Activated CD4-positive, alpha-beta memory T cell treated with anti-CD3 and anti-CD28 coated beads, Interleukin-2, amount 10 ng/mL, durations not matched to agents 7 days and 5 days (primary cell): ENCODE measurements around the gene RHBDL3. TPM values are rescaled to one million over a fixed set of nuclear protein-coding genes. Genes with fewer than 3 reads are reported as not detected.
"Not testable (repeated sequence)": the region's sequence is repeated elsewhere in the genome, so short reads cannot be mapped to it uniquely, and the experiment has no call there.

Experiments
- CTCF ChIA-PET: fragments of 350-600 bp; sonication (Branson Sonifier 250); formaldehyde crosslinking; loops from one replicate; lab custom pipeline; 2021; ENCODE audit warnings: antibody characterized with exemption, inconsistent platforms; lab: Charles Lee
- POLR2A ChIA-PET: fragments of 350-600 bp; sonication (Branson Sonifier 250); formaldehyde crosslinking; loops from one replicate; lab custom pipeline; 2021; ENCODE audit warnings: antibody characterized with exemption; lab: Charles Lee
- DNase-seq: peaks from one replicate; pipeline ENCODE4 v3.0.0-alpha.2; 2020
- H3K27ac Mint-ChIP-seq: one replicate; pipeline ENCODE4 v1.8.0; 2021; ENCODE audit warnings: mild to moderate bottlenecking, mixed read lengths
- H3K27me3 Mint-ChIP-seq: one replicate; pipeline ENCODE4 v1.8.0; 2021; ENCODE audit warnings: mixed read lengths
- H3K36me3 Mint-ChIP-seq: one replicate; pipeline ENCODE4 v1.8.0; 2021; ENCODE audit warnings: low read depth, mixed read lengths
- H3K4me1 Mint-ChIP-seq: one replicate; pipeline ENCODE4 v1.8.0; 2021; ENCODE audit warnings: mixed read lengths
- H3K4me3 Mint-ChIP-seq: one replicate; pipeline ENCODE4 v1.8.0; 2021; ENCODE audit warnings: mild to moderate bottlenecking, mixed read lengths
- H3K9me3 Mint-ChIP-seq: one replicate; pipeline ENCODE4 v1.8.0; 2021; ENCODE audit warnings: mixed read lengths
- total RNA-seq, 2 experiments: library from RNA; stranded (reverse); gene quantifications; one replicate each; pipeline ENCODE4 v1.2.3, GENCODE V29; 2021

RHBDL3 gene
- total RNA-seq, 2 experiments from 2014 or later = 0.45 to 0.55 TPM

- Mint-ChIP-seq H3K27me3 (peaks cover 36% of the 10 kb centered on the region), H3K9me3 (no peaks in the 10 kb centered on the region), H3K4me1 (no peaks in the 10 kb centered on the region), H3K27ac (no peak overlapping the region), H3K4me3 (no peak overlapping the region), H3K36me3 (no peaks in the 10 kb centered on the region)
- ChIA-PET CTCF (interaction anchor here (1.6 kb wide), 1 partner anchor 15 kb away, joined by 3 read pairs; no protein-coding TSS in a partner anchor), POLR2A (no interaction called here)
- no peak for DNase-seq
Measured at GRCh38 chr17:32256701-32257019, 9.0 kb upstream of the RHBDL3 start.

DNA sequence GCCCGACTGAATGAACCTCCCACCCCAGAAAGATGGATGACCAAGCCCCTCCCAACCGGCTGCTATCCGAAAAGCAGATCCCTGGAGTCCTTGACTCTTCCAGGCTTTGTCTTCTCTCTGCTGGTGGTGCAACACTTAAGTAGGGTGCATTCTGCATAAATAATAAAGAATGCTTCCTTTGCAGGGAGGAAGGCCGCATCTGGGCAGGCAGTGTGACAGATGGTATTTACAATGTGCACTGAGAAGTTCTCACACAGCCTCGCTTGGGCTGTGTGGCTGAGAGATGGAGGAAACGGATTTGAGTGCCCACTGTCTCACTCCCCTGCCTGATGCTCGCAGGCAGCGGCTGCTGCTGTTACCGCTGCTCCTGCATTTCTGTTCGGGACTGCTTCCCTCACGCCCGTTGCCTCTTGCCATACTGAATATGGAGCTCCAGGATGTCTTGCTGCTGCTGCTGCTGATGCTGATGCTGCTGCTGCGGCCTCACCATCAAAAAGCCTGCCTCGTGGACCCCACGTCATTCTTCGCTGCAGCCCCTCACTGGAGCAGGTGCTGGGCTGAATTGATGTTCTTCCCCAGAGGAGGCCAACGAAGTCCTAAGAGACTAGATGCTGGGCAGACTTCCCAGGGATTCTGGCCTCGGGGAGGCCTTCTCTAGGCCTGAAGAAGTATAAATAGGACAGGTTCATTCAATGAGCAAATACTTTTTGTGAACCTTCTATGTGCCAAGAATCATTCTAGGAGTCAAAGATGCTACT is 7.1 kb upstream of the RHBDL3 start:
- Mint-ChIP-seq H3K27me3 (peaks cover 50% of the 10 kb centered on the region), H3K9me3 (no peaks in the 10 kb centered on the region), H3K36me3 (no peaks in the 10 kb centered on the region), H3K4me3 (no peak overlapping the region), H3K27ac (no peak overlapping the region), H3K4me1 (no peaks in the 10 kb centered on the region)
- DNase-seq = no peak
- ChIA-PET POLR2A (interaction anchor here (0.7 kb wide), 1 partner anchor 185 kb away, joined by 3 read pairs; the partner anchor contains the start of gene PSMD11), CTCF (no interaction called here)

DNA sequence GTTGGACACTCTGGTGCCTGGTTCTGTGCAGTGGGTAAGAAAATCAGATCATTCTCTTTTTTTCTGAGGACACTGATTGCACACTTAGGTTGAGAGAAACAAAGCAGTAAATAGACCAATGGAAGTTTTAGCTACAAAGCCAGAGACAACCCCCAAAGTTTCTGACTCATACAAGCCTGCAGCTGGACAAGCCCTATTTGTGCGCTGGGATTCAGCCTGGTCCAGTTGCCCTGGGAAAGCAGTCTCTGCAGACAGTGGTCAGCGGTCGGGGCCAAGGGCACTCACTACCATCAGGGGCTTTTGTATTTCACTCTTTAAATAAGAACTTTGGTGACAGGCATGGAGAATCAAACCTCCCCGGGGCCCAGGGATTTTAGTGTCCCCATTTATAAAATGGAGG is 6.0 kb upstream of the RHBDL3 start:
- no peaks in the 10 kb centered on the region for H3K36me3 Mint-ChIP-seq
- H3K9me3 Mint-ChIP-seq = no peaks in the 10 kb centered on the region
- peaks cover 1% of the 10 kb centered on the region for H3K4me1 Mint-ChIP-seq
- H3K4me3 Mint-ChIP-seq = no peak overlapping the region
- no peak for DNase-seq
- ChIA-PET POLR2A (interaction anchor here (0.7 kb wide), 1 partner anchor 834 kb away, joined by 3 read pairs; no protein-coding TSS in a partner anchor), CTCF (interaction anchor here (0.6 to 0.7 kb wide), 4 partner anchors 11 to 400 kb away, joined by 3 read pairs; no protein-coding TSS in a partner anchor)
- H3K27ac Mint-ChIP-seq = no peak overlapping the region
- H3K27me3 Mint-ChIP-seq = peaks cover 60% of the 10 kb centered on the region

GRCh38 chr17:32261417-32261736 is 4.3 kb upstream of the RHBDL3 start:
- H3K36me3 Mint-ChIP-seq = no peaks in the 10 kb centered on the region
- peaks cover 7% of the 10 kb centered on the region for H3K4me1 Mint-ChIP-seq
- CTCF ChIA-PET = interaction anchor here (0.8 kb wide), 1 partner anchor 152 kb away, joined by 3 read pairs; no protein-coding TSS in a partner anchor
- POLR2A ChIA-PET = interaction anchor here (1.4 kb wide), 1 partner anchor 89 kb away, joined by 3 read pairs; no protein-coding TSS in a partner anchor
- no peak overlapping the region for H3K4me3 Mint-ChIP-seq
- H3K9me3 Mint-ChIP-seq = no peaks in the 10 kb centered on the region
- H3K27ac Mint-ChIP-seq = no peak overlapping the region
- no peak for DNase-seq
- peaks cover 65% of the 10 kb centered on the region for H3K27me3 Mint-ChIP-seq

- Mint-ChIP-seq H3K4me3 (no peak overlapping the region), H3K27ac (no peak overlapping the region), H3K36me3 (no peaks in the 10 kb centered on the region), H3K9me3 (no peaks in the 10 kb centered on the region), H3K27me3 (peaks cover 69% of the 10 kb centered on the region), H3K4me1 (peaks cover 9% of the 10 kb centered on the region)
- ChIA-PET CTCF (no interaction called here), POLR2A (interaction anchor here (0.6 to 1.4 kb wide), 2 partner anchors 89 to 279 kb away, joined by 3 read pairs; no protein-coding TSS in a partner anchor)
- no peak for DNase-seq
Measured at GRCh38 chr17:32261936-32262510, 3.6 kb upstream of the RHBDL3 start.

- Mint-ChIP-seq H3K27me3 (peaks cover 73% of the 10 kb centered on the region), H3K4me1 (peaks cover 18% of the 10 kb centered on the region)
- CTCF ChIA-PET = interaction anchor here (1.3 kb wide), 1 partner anchor 55 kb away, joined by 5 read pairs; no protein-coding TSS in a partner anchor
- H3K27ac Mint-ChIP-seq, H3K9me3 Mint-ChIP-seq, DNase-seq, H3K36me3 Mint-ChIP-seq, POLR2A ChIA-PET, H3K4me3 Mint-ChIP-seq: not testable (repeated sequence)
Measured at GRCh38 chr17:32263515-32263914, 2.1 kb upstream of the RHBDL3 start.

DNA sequence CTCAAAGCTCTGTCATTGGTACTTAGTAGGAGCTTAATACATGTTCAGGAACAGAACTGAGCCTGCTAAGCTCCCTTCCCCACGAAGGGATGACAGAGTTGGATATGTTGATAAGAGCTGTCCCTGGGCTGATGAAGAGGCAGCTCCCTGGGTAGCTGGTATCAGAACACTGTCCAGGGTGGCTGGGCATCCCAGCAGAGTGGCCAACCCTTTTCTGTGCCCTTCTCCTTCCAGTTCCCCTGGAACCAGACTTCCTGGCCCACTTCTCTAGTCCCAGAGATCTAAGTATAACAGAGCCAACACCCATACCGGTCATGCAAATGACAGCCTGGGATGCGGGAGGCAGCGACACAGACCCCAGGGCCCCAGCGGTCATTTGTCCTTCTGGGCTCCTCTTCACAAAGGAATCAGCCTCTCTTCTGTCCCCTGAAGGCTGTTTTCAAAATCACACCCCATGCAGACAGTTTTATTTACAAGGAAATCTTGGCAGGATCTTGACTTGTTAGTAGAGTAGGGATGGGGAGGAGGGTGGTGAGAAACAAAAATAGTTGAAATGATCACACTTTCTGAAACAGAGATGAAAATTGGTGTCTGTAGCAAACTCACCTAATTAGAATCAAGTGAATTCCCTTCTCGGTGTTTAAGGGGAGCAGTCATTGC is 1.4 kb upstream of the RHBDL3 start:
- peaks cover 18% of the 10 kb centered on the region for H3K4me1 Mint-ChIP-seq
- no peaks in the 10 kb centered on the region for H3K36me3 Mint-ChIP-seq
- CTCF ChIA-PET = interaction anchor here (1.3 kb wide), 1 partner anchor 54 kb away, joined by 5 read pairs; no protein-coding TSS in a partner anchor
- H3K9me3 Mint-ChIP-seq = no peaks in the 10 kb centered on the region
- H3K27me3 Mint-ChIP-seq = peaks cover 77% of the 10 kb centered on the region
- H3K4me3 Mint-ChIP-seq = peak overlapping the region; percentile 12
- no peak for DNase-seq
- H3K27ac Mint-ChIP-seq = no peak overlapping the region
- POLR2A ChIA-PET = no interaction called here

- no peaks in the 10 kb centered on the region for H3K36me3 Mint-ChIP-seq
- no peak for DNase-seq
- H3K27me3 Mint-ChIP-seq = peaks cover 79% of the 10 kb centered on the region
- POLR2A ChIA-PET = no interaction called here
- H3K27ac Mint-ChIP-seq = no peak overlapping the region
- peak overlapping the region; percentile 66 for H3K4me3 Mint-ChIP-seq
- CTCF ChIA-PET = no interaction called here
- H3K4me1 Mint-ChIP-seq = peaks cover 18% of the 10 kb centered on the region
- no peaks in the 10 kb centered on the region for H3K9me3 Mint-ChIP-seq
Measured at GRCh38 chr17:32264823-32265191, 825 bp upstream of the RHBDL3 start.

DNA sequence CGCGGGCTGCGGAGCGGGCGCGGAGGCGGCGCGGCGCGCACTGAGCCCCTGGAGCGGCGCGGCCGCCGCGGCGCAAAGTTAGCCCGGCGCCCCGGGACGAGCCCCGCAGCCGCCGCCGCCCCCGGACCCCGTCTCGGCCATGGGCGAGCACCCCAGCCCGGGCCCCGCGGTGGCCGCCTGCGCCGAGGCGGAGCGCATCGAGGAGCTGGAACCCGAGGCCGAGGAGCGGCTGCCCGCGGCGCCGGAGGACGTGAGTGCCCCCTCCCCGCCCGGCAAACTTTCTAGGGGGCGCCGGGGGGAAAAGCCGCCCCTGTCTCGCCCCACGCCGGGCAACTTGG is 388 bp downstream of the RHBDL3 start:
- Mint-ChIP-seq H3K4me1 (peaks cover 18% of the 10 kb centered on the region), H3K9me3 (no peaks in the 10 kb centered on the region), H3K36me3 (no peaks in the 10 kb centered on the region), H3K27me3 (peaks cover 79% of the 10 kb centered on the region), H3K27ac (no peak overlapping the region), H3K4me3 (no peak overlapping the region)
- POLR2A ChIA-PET = no interaction called here
- CTCF ChIA-PET = no interaction called here
- DNase-seq = no peak

- Mint-ChIP-seq H3K27me3 (peaks cover 77% of the 10 kb centered on the region), H3K9me3 (no peaks in the 10 kb centered on the region), H3K4me1 (peaks cover 18% of the 10 kb centered on the region), H3K27ac (no peak overlapping the region), H3K36me3 (no peaks in the 10 kb centered on the region), H3K4me3 (peak overlapping the region; percentile 72)
- DNase-seq = peak; percentile 41
- POLR2A ChIA-PET = no interaction called here
- CTCF ChIA-PET = no interaction called here
Measured at GRCh38 chr17:32266389-32267301, 1.0 kb downstream of the RHBDL3 start.

GRCh38 chr17:32267690-32268205 is 2.1 kb downstream of the RHBDL3 start:
- Mint-ChIP-seq H3K27me3 (peaks cover 72% of the 10 kb centered on the region), H3K27ac (no peak overlapping the region), H3K4me3 (peak overlapping the region; percentile 47), H3K36me3 (no peaks in the 10 kb centered on the region), H3K4me1 (peaks cover 18% of the 10 kb centered on the region), H3K9me3 (no peaks in the 10 kb centered on the region)
- ChIA-PET POLR2A (interaction anchor here (0.5 to 1.3 kb wide), 2 partner anchors 10 to 118 kb away, joined by 3 read pairs; no protein-coding TSS in a partner anchor), CTCF (no interaction called here)
- no peak for DNase-seq

DNA sequence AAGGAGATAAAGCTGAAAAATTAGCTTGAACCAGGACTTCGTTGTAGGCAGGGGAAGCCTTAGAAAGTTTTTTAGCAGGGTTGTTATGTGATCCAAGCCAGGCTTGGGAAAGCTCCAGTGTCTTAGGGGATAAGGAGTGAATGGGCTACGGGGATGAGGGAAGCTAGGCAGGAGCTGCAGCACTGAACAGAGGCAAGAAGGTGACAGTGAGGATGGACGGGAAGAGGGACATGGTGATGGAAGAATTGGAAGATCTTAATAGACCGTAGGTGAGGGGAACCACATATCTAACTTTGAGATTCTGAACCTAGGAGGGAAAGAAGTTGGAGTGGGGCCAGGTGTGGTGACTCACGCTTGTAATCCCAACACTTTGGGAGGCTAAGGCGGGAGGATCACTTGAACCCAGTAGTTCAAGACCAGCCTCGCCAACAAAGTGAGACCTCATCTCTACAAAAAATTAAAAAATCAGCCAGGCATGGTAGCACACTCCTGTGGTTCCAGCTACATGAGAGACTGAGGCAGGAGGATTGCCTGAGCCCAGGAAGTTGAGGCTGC is 3.2 kb downstream of the RHBDL3 start:
- H3K4me3 Mint-ChIP-seq = no peak overlapping the region
- no peaks in the 10 kb centered on the region for H3K9me3 Mint-ChIP-seq
- DNase-seq = no peak
- no peaks in the 10 kb centered on the region for H3K36me3 Mint-ChIP-seq
- CTCF ChIA-PET = no interaction called here
- H3K4me1 Mint-ChIP-seq = peaks cover 18% of the 10 kb centered on the region
- peaks cover 63% of the 10 kb centered on the region for H3K27me3 Mint-ChIP-seq
- H3K27ac Mint-ChIP-seq = no peak overlapping the region
- POLR2A ChIA-PET = interaction anchor here (1.3 kb wide), 1 partner anchor 9 kb away, joined by 3 read pairs; no protein-coding TSS in a partner anchor
